HG03439 (cell line): ENCODE results near the gene SH3RF3.

ENCODE experiments used
- ATAC-seq: cut with Tn5 transposase; IDR thresholded peaks from one replicate; pipeline ENCODE4 v1.9.1; 2021; ENCODE audit warnings: mild to moderate bottlenecking, moderate library complexity; ENCODE audit not compliant: unreplicated experiment

SH3RF3 gene

GRCh38 chr2:109457366-109457765 is 328.4 kb downstream of the SH3RF3 start:
- no peak for ATAC-seq

- no peak for ATAC-seq
These were observed 328.8 kb downstream of the SH3RF3 start for GRCh38 chr2:109457794-109458193.

GRCh38 chr2:109458512-109458911 is 329.5 kb downstream of the SH3RF3 start:
- ATAC-seq = no peak

GRCh38 chr2:109459485-109459884 is 330.5 kb downstream of the SH3RF3 start:
- ATAC-seq = no peak

- no peak for ATAC-seq
These were observed 331.7 kb downstream of the SH3RF3 start for GRCh38 chr2:109460553-109461324.

- ATAC-seq = no peak
These were observed 334.2 kb downstream of the SH3RF3 start for GRCh38 chr2:109463236-109463635.

- no peak for ATAC-seq
These were observed 334.9 kb downstream of the SH3RF3 start for GRCh38 chr2:109463891-109464290.

- ATAC-seq = no peak
These were observed 337.9 kb downstream of the SH3RF3 start for GRCh38 chr2:109466674-109467575.

- no peak for ATAC-seq
These were observed 338.7 kb downstream of the SH3RF3 start for GRCh38 chr2:109467701-109468100.

GRCh38 chr2:109468893-109469292 is 339.9 kb downstream of the SH3RF3 start:
- ATAC-seq = no peak

GRCh38 chr2:109471658-109472057 is 342.7 kb downstream of the SH3RF3 start:
- no peak for ATAC-seq

GRCh38 chr2:109472331-109472959 is 343.4 kb downstream of the SH3RF3 start:
- no peak for ATAC-seq

- ATAC-seq = no peak
These were observed 344.0 kb downstream of the SH3RF3 start for GRCh38 chr2:109472974-109473373.

GRCh38 chr2:109473616-109474318 is 344.8 kb downstream of the SH3RF3 start:
- no peak for ATAC-seq

GRCh38 chr2:109474319-109474825 is 345.4 kb downstream of the SH3RF3 start:
- ATAC-seq = no peak

GRCh38 chr2:109475531-109476210 is 346.7 kb downstream of the SH3RF3 start:
- ATAC-seq = no peak

GRCh38 chr2:109476641-109477441 is 347.8 kb downstream of the SH3RF3 start:
- ATAC-seq = no peak

GRCh38 chr2:109478906-109479493 is 350.0 kb downstream of the SH3RF3 start:
- ATAC-seq = no peak

GRCh38 chr2:109479804-109480203 is 350.8 kb downstream of the SH3RF3 start:
- ATAC-seq = no peak
